DMS 273 (cell line): ENCODE measurements around the gene ARHGAP24.
A peak's percentile ranks its signal among the peaks of the same experiment; 100 is the strongest.

Source experiments
- DNase-seq: peaks from one replicate; lab custom pipeline; 2025; ENCODE audit not compliant: unreplicated experiment; lab: John Stamatoyannopoulos, UW

The ARHGAP24 gene

DNA sequence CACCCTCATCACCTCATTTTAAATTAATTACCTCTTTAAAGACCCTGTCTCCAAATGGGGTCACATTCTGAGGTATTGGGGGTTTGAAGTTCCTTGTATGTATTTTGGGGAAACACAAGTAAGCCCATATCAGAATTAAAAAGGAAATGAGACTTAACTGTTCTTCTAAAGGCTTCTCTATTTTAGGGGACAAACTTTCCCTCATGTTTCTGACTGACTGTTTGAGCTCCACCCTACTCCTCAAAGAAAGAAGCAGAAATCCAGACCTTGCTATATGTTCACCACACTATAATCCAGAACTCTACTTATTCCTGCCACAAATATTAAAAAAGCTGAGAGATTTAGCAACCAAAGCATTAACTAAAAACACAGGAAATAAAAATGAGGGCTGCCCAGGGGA, 258.8 kb downstream of the ARHGAP24 start:
- no peak for DNase-seq

DNA sequence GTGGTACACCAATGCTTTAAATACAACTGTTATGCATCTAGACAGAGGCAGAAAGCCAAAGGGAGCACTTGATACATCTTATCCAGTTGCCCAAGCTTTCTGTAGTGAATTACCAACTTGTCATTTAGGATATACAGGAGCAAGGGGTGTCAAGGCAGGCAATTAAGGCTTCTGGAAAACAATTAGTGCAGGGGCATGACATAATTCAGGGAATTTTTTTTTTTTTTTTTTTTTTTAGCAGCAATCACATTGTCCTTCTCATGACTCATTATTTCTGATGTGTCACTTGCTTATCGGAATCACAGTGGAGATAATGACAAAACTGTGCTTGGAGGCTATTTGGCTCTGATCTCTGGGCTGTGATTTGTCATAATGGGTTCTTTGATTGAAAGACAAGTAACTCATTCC, 259.5 kb downstream of the ARHGAP24 start:
- DNase-seq: no peak

DNA sequence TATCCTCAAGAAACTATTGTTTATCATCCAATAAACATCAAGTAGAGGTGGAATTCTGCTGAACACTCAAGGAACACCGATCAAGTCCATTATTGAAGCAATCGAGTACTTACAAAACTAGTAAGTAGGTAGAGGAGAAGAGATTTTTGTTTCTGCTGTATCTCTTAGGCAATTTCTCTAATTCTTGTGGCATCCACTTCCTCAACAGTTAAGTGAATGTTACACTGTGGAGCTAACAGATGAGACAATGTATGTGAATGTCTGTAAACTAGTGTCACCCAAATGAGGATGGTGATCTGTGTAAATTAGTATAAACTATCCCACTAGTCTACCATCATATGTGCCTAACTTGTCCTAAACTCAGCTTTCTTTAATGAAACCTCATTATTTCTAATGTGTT, 261.6 kb downstream of the ARHGAP24 start:
- DNase-seq: no peak

DNA sequence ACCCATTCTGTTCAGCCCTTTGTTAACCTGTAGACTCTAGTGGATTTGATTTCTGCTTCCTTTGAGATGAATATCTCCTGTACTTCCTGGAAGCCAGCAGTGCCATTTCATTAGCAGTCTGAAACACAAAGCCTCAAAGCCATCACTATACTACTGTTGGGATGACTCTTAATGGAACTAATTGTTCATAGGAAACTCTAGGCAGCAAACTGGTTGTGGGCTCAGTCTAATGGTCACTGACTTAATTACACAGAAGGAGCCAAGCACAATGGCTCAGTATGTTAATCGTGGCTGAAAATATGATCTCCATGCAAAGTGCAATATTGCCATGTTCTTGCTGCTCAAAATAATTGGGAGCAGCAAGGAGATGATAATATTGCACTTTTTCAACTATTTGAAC, 262.3 kb downstream of the ARHGAP24 start:
- DNase-seq: no peak

DNA sequence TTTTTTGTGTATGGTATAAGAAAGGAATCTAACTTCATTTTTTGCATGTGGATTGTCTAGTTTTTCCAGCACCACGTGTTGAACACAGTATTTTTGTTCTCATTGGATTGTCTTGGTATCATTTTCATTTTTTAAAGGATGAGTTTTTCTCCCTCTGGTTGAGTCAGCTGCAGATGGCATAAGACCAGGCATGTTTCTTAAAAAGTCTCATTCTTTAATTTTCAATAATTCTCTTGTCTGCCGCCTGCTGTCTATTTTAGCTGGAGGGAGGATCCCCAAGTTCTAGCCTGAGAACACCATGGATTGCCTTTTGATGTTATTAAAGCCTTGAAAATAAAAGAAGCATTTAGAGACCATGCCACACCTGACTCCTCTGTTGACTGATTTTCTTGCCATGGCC, 263.8 kb downstream of the ARHGAP24 start:
- DNase-seq: no peak

DNA sequence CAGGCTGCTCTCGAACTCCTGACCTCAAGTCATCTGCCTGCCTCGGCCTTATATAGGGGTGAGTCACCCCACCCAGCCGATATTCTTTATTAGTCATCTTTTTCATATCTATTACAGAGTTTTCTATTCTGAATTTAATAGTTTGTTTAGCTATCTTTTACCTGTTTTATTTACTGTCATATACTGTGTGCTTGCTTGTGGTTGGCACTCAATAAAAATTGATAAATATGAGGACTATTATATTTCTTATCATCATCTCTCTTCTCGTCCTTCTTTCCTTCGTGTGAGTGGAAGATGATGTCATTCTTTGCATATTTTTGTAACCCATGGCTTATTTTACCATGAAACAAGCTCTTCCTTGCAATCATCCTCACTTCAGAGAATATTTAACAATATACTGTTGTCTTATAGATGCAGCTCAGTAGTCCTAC, 265.5 kb downstream of the ARHGAP24 start:
- no peak for DNase-seq

DNA sequence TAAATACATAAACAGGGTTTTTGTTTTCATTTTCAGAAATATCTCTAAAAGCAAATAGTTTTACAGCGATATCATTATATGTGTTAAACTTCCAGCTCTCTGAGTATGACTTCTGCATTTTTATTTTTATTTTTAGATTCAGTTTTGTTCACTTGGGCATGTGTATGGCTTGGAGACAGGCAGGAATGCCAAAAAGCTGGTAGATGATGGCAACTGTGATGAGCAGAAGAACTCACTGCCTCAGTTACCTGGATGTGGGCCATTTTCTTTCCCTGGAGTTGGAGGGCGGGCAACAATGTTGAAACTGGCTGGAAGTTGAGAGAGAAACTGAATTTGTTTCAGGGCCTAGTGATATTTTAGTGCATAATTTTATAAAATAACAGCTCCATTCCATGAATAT, 266.4 kb downstream of the ARHGAP24 start:
- DNase-seq: no peak

DNA sequence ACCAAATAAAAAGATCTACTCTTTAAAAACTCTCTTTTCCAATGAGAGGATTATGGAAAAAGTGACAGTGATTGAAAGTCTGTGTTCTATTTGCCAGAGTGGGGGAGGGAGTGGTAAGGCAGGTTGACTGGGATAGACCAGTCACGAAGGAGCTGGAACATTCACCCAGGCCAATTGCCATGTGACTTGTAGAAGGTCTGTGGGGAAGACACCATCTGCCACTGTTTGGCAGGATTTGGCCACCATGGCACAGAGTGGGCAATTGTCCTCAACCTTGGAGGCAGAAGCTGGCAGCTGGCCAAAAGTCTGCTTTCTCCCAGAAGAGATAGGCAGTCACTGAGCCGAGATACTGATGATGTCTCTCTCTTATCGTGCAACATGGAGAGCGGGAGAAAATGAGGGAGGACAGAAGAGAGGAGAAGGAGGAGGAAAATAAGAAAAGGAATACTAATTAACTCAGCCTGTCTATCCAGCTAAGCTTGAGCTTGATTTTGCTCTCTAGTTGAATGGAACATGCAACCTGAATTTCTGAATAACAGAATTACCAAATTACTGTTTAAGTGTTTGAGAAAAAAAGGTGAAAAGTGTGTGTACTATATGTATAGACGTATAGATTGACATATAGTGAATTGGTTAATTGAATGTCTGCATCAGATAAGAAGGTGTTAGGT, 267.1 kb downstream of the ARHGAP24 start:
- peak; percentile 85 for DNase-seq

DNA sequence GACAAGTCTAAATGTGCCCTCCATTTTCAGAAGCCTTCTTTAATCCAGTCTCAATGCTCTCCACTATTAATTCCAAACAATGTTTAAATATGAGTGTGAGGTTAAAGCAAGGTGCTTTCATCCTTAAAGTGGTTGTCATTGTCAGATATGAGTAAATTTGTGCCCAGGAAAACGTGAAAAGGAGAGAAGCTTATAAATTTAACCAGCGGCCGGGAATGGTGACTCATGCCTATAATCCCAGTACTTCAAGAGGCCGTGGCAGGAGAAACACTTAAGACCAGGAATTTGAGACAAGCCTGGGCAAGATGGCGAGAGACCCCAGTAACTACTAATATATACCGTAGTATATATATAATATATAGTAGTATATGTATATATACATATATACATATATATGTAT, 270.0 kb downstream of the ARHGAP24 start:
- peak; percentile 17 for DNase-seq

DNA sequence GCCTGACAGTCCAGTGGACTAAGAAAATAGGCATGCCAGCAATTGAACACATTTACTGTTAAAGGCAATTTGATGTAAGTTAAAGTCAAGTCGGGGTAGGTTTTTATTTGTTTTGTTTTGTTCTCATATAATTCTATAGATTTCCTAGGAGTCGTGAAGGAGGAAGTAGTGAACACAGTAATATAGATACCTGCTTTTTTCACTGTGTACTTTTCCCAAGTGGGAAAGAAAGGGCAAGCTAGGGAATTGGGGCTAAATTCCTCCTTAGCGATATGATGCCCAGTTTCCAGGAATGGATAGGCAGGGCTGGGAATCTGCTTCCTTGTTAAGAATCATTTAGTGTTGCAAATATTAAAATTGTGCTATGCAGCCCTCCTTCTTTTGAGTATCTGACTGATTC, 271.0 kb downstream of the ARHGAP24 start:
- no peak for DNase-seq

DNA sequence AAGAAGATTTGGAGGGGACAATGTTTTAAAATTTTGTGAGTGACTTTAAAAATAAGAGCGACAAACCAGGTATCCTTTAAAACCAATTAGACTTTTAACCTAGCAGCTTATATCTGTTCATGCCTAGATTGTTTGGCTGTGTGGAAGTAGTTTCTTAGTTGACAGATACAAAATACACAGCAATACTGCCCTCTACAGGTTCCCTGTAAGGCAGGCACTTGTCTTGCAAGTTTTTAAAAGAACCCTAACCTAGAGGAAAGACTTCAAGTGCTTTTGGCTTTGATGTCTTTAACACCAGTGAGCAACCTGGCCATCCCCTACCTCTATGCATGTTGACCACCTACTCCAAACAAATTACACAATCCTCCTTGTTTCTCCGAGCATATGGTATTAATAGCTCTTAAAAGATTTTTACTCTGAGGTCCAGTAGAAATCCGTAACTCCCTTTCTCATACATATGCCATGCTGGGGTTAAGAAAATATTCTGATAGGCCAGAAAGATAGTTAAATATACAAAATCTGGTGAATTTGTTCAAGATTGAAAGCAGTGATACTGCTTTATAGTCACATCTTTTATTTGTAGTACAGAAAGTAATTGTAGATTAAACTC, 273.0 kb downstream of the ARHGAP24 start:
- DNase-seq: peak; percentile 78

DNA sequence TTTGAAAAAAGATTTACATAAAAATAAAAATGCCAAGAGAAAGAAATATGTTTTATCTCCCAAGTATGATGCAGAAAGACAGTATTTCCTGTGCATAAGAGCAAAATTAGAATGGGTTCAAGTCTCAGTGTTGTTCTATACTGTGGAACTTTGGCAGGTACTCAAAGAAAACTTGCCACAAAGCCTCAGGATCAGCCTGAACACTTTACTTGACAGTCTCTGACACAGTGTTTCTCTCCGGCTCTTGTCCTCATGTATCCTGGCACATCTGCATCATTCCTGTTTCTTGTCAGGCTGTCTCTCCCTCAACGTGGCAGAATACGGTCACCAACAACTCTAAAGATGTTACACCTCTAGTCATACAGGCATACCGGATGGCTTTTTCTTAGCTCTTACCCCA, 273.7 kb downstream of the ARHGAP24 start:
- no peak for DNase-seq

DNA sequence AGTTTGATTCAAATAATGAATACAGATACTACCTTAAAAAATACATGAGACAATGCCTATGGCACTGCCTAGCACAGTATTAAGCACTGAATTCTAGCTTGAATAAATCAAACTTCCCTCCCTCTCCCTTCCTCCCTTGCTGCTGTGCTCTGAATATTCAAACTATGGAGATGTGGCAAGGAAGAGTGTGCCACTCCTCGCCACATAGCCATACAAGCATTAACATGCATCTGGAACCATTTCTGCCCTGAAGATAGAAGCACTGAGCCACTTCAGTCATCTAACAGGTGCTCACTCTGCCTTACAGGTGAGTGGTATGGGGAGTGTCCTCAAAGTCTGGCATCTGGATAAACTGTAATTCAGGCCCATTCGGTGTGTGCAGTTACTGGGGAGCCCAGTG, 276.9 kb downstream of the ARHGAP24 start:
- DNase-seq: no peak

DNA sequence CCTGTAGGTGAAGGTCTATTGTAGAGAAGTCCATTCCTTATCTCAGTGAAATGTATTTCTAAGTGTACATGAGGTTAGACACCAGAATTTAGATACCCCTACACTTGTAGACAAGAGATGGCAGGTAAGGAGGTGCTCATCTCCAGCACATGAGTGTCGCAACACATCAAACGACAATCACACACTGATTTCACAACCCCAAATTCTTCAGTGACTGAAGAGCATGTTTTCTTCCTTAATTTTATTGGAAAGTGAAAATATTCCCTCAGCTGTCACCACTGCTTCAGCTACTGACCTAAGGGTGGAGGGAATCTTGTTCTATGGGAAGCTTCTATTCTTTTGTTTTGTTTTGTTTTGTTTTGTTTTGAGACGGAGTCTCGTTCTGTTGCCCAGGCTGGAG, 280.3 kb downstream of the ARHGAP24 start:
- DNase-seq: no peak

DNA sequence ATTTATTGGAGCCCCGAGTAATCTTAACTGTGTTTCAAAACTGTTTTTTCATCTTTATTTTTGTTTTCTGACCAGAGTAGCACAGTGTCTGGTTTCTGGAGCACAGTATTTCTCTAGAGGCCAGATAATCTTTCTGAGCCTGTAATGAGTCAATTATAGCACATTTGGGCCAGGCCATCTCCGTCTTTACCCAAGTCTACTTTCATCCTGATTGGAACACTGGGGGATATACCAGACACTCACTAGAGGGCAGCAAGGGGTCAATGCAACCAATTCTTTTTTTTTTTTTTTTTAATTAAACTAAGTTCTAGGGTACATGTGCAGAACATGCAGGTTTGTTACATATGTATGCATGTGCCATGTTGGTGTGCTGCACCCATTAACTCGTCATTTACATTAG, 282.0 kb downstream of the ARHGAP24 start:
- DNase-seq: peak; percentile 27

DNA sequence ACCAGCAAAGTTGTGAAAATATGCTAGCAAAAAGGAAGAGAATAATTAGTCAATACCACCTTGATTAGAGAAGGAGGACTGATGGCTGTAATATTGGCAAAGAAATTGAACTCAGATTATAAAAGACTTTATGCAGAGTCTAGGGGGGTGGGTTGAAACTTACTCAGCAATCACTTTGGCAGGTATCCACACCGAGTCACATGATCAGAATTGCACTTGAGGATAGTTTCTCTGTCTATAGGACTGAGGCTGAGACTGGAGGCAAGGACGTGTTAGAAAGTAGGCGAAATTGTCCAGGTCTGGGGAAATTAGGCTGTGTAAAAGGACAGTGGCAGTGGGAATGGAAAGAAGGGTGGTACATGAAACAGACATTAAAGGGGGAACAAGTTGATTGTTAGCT, 284.4 kb downstream of the ARHGAP24 start:
- no peak for DNase-seq

DNA sequence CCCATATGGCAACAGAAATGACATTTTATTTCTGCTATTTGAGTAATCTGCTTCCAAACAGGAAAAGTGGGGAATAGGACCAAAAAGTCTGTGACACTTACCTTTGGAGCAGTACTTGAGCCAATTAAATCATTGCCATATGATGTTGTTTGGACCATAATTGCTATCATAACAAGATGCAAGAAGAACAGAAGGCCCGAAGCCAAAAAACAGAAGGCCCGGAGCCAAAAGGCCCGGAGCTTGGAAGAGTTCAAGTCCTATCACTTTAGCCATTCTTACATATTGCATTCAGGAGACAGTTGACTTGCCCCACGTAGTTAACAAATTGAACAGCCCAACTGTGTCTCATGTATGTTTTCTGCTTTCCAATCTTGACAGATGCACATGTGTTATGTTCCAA, 285.6 kb downstream of the ARHGAP24 start:
- DNase-seq: peak; percentile 38

DNA sequence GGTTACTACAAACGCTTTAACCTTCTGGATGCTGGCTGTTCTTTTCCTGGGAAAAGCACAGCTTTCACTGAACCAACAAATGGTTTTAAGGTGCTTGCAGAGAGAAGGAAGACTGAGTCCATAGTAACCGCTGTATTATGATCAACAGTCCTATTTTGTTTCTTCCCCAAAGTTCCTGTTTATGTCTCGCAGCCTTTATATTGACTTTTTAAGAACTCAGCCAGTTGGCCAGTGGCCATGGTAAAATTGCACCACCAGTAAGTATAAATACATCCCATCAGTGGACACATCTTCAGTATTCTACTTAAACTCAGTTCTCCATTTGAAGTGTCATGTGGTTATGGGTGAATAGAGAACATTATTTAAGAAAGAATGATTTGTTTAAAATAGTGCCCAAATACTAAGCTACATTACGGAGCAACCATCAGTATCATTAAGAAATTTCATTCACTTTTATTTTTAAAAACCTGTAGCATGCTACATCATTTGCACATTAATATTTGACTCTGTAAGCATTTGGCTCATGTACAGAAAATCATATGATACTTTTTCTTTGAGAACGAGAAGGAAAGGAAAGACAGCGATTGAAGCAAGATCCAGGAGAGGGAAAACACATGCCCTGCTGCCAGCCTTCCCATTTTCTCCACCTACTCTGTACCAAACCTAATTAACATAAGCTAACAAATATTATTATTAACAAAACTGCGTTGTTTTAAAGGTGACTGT, 287.0 kb downstream of the ARHGAP24 start:
- no peak for DNase-seq

DNA sequence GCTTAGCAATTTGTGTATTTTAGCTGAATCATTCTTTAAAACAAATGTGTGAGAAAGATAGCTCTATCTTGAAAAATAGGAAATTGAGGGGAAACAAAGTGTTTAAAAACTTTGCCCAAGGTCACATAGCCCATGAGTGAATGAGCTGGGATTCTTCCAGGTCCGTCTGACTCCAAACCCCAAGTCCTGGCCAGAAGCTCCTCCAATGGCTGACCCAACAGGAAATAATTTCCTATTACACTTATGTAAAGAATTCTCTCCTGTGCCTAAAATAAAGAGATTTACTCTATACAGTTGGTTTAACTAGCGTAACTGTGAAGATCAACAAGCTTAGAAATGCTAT, 287.6 kb downstream of the ARHGAP24 start:
- no peak for DNase-seq

DNA sequence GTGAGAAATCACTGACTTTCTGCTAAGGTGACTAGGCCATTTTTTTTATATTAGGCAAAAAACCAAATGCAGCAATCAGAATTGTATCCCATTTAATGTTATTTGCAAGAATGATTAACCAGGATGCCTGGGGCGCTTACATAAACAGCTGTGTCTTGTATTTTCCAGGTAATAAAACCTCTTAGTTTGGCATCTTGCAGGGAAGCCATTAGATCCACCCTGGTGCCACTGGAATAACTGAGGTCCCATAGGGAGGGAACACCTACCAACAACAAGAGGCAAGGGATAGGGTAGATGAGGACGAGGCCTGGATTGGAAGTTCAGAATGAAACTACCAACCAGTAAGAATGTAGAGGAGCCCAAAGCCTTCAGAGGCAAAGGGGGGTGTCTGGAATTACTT, 288.3 kb downstream of the ARHGAP24 start:
- no peak for DNase-seq

DNA sequence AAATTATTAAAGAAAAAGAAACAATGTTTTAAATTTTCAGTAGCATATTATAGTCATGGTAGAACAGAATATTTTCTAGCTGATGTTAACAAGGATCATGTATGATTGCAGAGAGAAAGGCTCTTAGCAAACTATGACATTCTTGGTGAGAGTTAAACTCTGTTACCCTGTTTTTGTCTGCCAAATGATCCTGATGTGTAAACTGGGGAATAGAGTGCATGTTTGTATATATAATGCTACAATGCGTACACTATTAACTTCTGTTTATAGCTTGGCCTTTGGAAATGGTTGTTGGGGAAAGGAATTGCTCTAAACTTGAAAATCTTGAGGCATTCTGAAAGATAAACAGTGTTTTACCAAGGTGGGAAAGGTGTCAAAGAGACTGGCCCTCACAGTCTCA, 292.7 kb downstream of the ARHGAP24 start:
- DNase-seq: no peak

DNA sequence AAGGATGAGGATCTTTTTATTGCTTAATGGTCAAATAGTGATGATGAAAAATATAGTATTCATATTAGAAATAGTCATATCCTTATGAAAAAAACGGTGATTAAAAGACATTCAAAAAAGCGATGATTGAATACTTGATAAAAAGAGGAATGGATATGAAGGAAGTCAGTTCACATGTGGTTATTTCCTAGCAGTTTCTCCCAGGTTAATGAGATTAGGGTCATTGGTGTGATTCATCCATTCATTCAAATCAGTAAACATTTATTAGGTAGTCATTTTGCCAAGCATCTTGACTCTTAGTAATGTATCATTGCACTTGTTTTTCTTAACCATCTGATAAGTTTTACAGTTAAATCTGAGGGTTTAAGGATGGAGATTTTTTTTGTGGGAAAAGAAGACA, 294.1 kb downstream of the ARHGAP24 start:
- no peak for DNase-seq

DNA sequence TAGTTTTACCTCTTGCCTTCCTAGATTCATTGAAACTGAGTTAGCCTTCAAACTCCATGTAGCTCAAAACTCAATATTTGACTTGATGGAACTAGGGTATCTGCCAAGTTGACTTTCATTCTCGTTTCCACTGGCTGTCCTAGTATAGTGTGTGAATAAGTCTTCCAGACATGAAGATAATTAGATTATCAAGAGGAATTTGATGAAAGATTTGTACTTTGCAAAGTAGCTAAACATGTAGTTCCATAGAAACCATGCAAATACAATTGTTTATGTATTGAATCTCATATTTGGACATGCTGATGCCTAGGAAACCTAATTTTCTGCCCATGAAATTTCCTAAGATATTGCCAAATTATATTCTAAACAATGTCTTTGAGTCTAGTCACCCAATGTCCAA, 297.5 kb downstream of the ARHGAP24 start:
- DNase-seq: no peak
